Keratinocyte (primary cell): ENCODE results near the gene EML1. TPM values are rescaled to one million over a fixed set of nuclear protein-coding genes. Genes with fewer than 3 reads are reported as not detected.

Experiments
- DNase-seq: peaks from one replicate; pipeline ENCODE4 v3.0.0-alpha.2; 2011; ENCODE audit warnings: low read depth, missing footprints, low spot score
- FAIRE-seq: peaks from 2 replicates; lab custom pipeline; 2011; peaks lifted over from hg19 to GRCh38; lab: Jason Lieb, UNC
- H2AFZ ChIP-seq: 2 replicates; pipeline ENCODE4 v1.6.0; 2012; ENCODE audit warnings: low read length, control low read depth, inconsistent platforms; ENCODE audit not compliant: control insufficient read depth
- H3K27ac ChIP-seq: 2 replicates; pipeline ENCODE4 v1.5.1; 2011; ENCODE audit warnings: low read length; ENCODE audit not compliant: control insufficient read depth, insufficient read depth
- H3K27me3 ChIP-seq: 3 replicates; pipeline ENCODE4 v1.6.0; 2011; ENCODE audit warnings: low read length; ENCODE audit not compliant: control insufficient read depth, insufficient read depth; ENCODE audit errors: extremely low read depth
- H3K36me3 ChIP-seq, 2 experiments: 2 replicates in 1 of 2; 3 replicates in 1 of 2; pipeline ENCODE4 v1.5.1; 2011; ENCODE audit warnings: low read length in 2 of 2, mild to moderate bottlenecking in 1 of 2; ENCODE audit not compliant: control insufficient read depth in 2 of 2, insufficient read depth in 2 of 2; ENCODE audit errors: extremely low read depth in 1 of 2
- H3K4me1 ChIP-seq: 3 replicates; pipeline ENCODE4 v1.5.1; 2011; ENCODE audit warnings: low read length; ENCODE audit not compliant: control insufficient read depth, insufficient read depth; ENCODE audit errors: extremely low read depth
- H3K4me2 ChIP-seq: 3 replicates; pipeline ENCODE4 v1.6.0; 2011; ENCODE audit warnings: low read depth, low read length; ENCODE audit not compliant: control insufficient read depth, insufficient read depth; ENCODE audit errors: extremely low read depth
- H3K4me3 ChIP-seq, 3 experiments: fragments of 200-600 bp in 1 of 3; sonication (generic) in 1 of 3; 2 replicates in 2 of 3; 3 replicates in 1 of 3; pipeline ENCODE4 v1.5.1; 2011 to 2016; ENCODE audit warnings: low read length in 3 of 3, mild to moderate bottlenecking in 3 of 3, control low read depth in 2 of 3, inconsistent platforms in 1 of 3, low read depth in 1 of 3, mixed read lengths in 1 of 3, mixed run types in 1 of 3, moderate library complexity in 1 of 3; ENCODE audit not compliant: control insufficient read depth in 2 of 3, insufficient read depth in 2 of 3; ENCODE audit errors: extremely low read depth in 1 of 3
- H3K79me2 ChIP-seq: 2 replicates; pipeline ENCODE4 v1.6.0; 2012; ENCODE audit warnings: low read length; ENCODE audit not compliant: control insufficient read depth, insufficient read depth
- H3K9ac ChIP-seq: 3 replicates; pipeline ENCODE4 v1.6.0; 2011; ENCODE audit warnings: low read length; ENCODE audit not compliant: control insufficient read depth, insufficient read depth; ENCODE audit errors: extremely low read depth
- H3K9me1 ChIP-seq: 3 replicates; pipeline ENCODE4 v1.6.0; 2011; ENCODE audit warnings: low read length; ENCODE audit not compliant: control insufficient read depth, insufficient read depth; ENCODE audit errors: extremely low read depth
- H3K9me3 ChIP-seq: 2 replicates; pipeline ENCODE4 v1.5.1; 2012; ENCODE audit warnings: low read depth, low read length; ENCODE audit not compliant: control insufficient read depth
- H4K20me1 ChIP-seq: 3 replicates; pipeline ENCODE4 v1.6.0; 2011; ENCODE audit warnings: low read length; ENCODE audit not compliant: control insufficient read depth, insufficient read depth; ENCODE audit errors: extremely low read depth
- EZH2 ChIP-seq: IDR thresholded peaks from one replicate; pipeline ENCODE4 v1.6.1; 2012; ENCODE audit warnings: inconsistent platforms, mild to moderate bottlenecking, low read length, moderate library complexity
- dilution Hi-C: fragments of 300-500 bp; cut with MboI; formaldehyde crosslinking; loops from one replicate; pipeline ENCODE4 v1.7.0; 2020; ENCODE audit warnings: low sequenced_read_pairs; ENCODE audit not compliant: extremely low pct_ligation_motif_present
- polyA plus RNA-seq, 5 experiments: library from polyadenylated mRNA; depleted of rRNA in 3 of 5; stranded (reverse) in 3 of 5; stranded (forward) in 1 of 5; unstranded in 1 of 5; fragments of >200 nt; gene quantifications; 1 replicate in 1 of 5; 2 replicates in 3 of 5; 3 replicates in 1 of 5; pipeline versions ENCODE4 v1.2.1 to v1.2.3, GENCODE V29; 2011 to 2012; ENCODE audit warnings: missing spikeins in 2 of 5, low read depth in 1 of 5, low replicate concordance in 1 of 5
- TF ChIP-seq, protein P1 (sequence below), 3 experiments: IDR thresholded peaks in 1 of 3; conservative IDR thresholded peaks in 1 of 3; optimal IDR thresholded peaks in 1 of 3; 2 replicates in 2 of 3; 3 replicates in 1 of 3; pipeline versions ENCODE3 to v1.5.1; 2011; ENCODE audit warnings: low read length in 3 of 3, mild to moderate bottlenecking in 3 of 3, moderate library complexity in 2 of 3, control low read depth in 1 of 3, inconsistent platforms in 1 of 3; ENCODE audit not compliant: insufficient read depth in 2 of 3; ENCODE audit errors: extremely low read depth in 1 of 3

EML1 gene
- polyA plus RNA-seq, 1 donor (not counting 4 experiments of a cell fraction or from before 2014, with no cell fraction given): 0.84 TPM

DNA sequence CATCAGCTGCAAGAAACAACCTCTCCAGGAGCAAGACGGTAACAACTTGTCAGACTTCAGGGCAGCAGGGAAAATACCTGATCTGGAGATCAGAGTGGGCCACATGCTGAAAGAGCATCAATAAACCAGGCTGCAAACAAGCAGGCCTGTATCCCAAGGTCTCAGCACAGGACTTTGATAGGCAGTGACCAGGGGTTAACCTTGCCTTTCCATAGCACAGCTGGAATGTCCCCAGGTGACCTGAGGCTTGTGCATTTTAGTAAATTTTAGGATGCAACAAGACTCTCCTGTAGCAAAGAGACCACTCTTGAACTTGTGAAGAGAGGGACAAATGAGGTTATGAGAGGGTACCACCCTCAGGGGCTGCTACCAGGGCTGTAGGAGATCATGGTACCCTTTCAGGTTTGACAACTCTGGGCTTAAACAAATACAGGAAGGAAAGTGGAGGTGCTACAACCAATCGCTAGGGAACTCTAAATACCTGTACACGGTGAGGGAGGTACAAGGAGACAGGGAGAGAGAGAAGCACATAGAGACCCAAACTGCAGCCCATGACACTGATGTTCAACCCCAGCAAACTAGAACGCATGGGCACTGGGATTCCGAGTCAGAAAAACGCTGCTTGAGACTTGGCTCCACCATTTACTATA lies 176.6 kb downstream of the EML1 start:
- dilution Hi-C loops: no loop called here
- DNase-seq (no peak), FAIRE-seq (no peak)
- H3K27me3 ChIP-seq: peaks cover 19% of the 10 kb centered on the region
- no peak overlapping the region for H3K9ac ChIP-seq
- TF ChIP-seq, protein P1, sequence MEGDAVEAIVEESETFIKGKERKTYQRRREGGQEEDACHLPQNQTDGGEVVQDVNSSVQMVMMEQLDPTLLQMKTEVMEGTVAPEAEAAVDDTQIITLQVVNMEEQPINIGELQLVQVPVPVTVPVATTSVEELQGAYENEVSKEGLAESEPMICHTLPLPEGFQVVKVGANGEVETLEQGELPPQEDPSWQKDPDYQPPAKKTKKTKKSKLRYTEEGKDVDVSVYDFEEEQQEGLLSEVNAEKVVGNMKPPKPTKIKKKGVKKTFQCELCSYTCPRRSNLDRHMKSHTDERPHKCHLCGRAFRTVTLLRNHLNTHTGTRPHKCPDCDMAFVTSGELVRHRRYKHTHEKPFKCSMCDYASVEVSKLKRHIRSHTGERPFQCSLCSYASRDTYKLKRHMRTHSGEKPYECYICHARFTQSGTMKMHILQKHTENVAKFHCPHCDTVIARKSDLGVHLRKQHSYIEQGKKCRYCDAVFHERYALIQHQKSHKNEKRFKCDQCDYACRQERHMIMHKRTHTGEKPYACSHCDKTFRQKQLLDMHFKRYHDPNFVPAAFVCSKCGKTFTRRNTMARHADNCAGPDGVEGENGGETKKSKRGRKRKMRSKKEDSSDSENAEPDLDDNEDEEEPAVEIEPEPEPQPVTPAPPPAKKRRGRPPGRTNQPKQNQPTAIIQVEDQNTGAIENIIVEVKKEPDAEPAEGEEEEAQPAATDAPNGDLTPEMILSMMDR (optimal IDR thresholded peaks at IDR 0.05 in 1 of 3, IDR thresholded peaks at IDR 0.05 in 1 of 3, conservative IDR thresholded peaks at IDR 0.05 in 1 of 3; ENCODE audit: extremely low read depth in 1 of 3, insufficient read depth in 2 of 3, low read length in 3 of 3): no peak
- no peaks in the 10 kb centered on the region for H3K9me3 ChIP-seq
- no peaks in the 10 kb centered on the region for H4K20me1 ChIP-seq
- no peak overlapping the region for H3K4me2 ChIP-seq
- H2AFZ ChIP-seq: no peak overlapping the region
- H3K27ac ChIP-seq: no peak overlapping the region
- H3K4me3 ChIP-seq: no peak overlapping the region
- H3K9me1 ChIP-seq: no peaks in the 10 kb centered on the region
- peaks cover 7% of the 10 kb centered on the region for H3K4me1 ChIP-seq
- peaks cover 8% of the 10 kb centered on the region for H3K79me2 ChIP-seq
- no peaks in the 10 kb centered on the region for H3K36me3 ChIP-seq

DNA sequence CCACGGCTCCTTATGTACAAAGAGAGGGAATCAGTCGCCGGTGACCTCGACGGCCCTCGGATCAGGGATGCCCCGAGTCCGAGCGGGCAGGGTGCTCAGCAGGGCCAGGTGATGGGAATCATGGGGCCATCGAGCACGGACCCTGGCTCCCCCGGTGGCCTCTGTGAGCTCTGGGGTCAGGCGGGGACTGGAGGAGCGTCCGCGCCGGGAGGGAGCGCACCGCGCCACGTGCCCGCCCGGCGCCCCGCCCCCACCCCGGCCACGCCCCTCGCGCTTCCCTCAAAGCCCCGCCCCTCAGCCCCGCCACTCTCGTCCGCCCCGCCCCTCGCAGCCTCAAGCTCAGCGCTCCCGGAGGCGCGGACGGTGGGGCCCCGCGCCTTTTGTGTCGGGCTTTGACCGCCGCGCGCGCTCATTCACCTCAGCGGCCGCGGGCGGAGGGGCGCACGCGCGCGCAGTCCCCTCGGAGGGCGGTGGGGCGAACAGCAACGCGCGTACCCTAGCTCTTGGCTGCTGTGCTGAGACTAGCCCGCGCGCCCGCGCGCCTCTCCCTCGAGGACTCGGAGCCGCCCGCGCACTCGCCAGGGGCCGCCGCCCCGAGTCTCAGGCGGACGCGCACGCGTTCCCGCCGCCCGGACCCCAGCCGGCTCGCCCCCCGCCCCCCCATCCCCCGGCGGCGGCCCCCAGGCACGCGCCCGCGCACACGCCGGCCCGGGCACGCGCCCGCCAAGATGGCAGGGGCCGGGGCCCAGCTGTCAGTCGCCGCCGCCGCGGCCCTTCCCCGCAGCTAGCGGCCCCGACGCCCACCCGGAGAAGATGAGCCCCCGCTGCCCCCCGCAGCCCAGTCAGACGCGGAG lies 178.1 kb downstream of the EML1 start:
- FAIRE-seq (no peak), DNase-seq (peak; percentile 23)
- no peaks in the 10 kb centered on the region for H3K9me3 ChIP-seq

More for the DNA sequence above, 178.1 kb downstream of the EML1 start:
- no peaks in the 10 kb centered on the region for H3K36me3 ChIP-seq
- TF ChIP-seq EZH2: no peak
- TF ChIP-seq, protein P1 (optimal IDR thresholded peaks at IDR 0.05 in 1 of 3, IDR thresholded peaks at IDR 0.05 in 1 of 3, conservative IDR thresholded peaks at IDR 0.05 in 1 of 3; ENCODE audit: extremely low read depth in 1 of 3, insufficient read depth in 2 of 3, low read length in 3 of 3): no peak
- no peaks in the 10 kb centered on the region for H3K9me1 ChIP-seq
- H3K27ac ChIP-seq: no peak overlapping the region
- H3K9ac ChIP-seq: peak overlapping the region; percentile 60
- peak overlapping the region; percentile 64 for H2AFZ ChIP-seq
- peaks cover 7% of the 10 kb centered on the region for H3K4me1 ChIP-seq
- H3K4me3 ChIP-seq: peak overlapping the region; percentile 47 to 87 (median 69)
- dilution Hi-C loops: no loop called here
- H3K27me3 ChIP-seq: peaks cover 19% of the 10 kb centered on the region
- peaks cover 11% of the 10 kb centered on the region for H3K79me2 ChIP-seq
- peak overlapping the region; percentile 23 for H3K4me2 ChIP-seq
- H4K20me1 ChIP-seq: no peaks in the 10 kb centered on the region
